IMR-90 (cell line): ENCODE data around the gene ACAA2. TPM values are rescaled to one million over a fixed set of nuclear protein-coding genes. Genes with fewer than 3 reads are reported as not detected.

Source experiments
- ATAC-seq: fragments of 200-7000 bp; cut with Tn5 transposase; 2 replicates; pipeline ENCODE4 v1.9.1; 2020; ENCODE audit warnings: low read depth, mild to moderate bottlenecking, moderate library complexity
- BruUV-seq: library from RNA; stranded (reverse); fragments of 400-500 nt; replicated peaks from 2 replicates; lab custom pipeline; 2021; lab: Mats Ljungman, UMichigan
- CTCF ChIA-PET: fragments of 300-600 bp; formaldehyde crosslinking; extraction: SDS; loops from one replicate; lab custom pipeline; 2021; ENCODE audit warnings: antibody characterized with exemption; lab: Yijun Ruan, JAX
- POLR2A ChIA-PET: fragments of 300-600 bp; sonication (Branson Sonifier 250); formaldehyde crosslinking; loops from one replicate; lab custom pipeline; 2022; ENCODE audit warnings: antibody characterized with exemption; ENCODE audit not compliant: unreplicated experiment; lab: Charles Lee
- DNase-seq: peaks from one replicate; pipeline ENCODE4 v3.0.0; 2013
- H2AFZ ChIP-seq: replicated peaks from 2 replicates; pipeline ENCODE3; 2013; ENCODE audit warnings: low read length, mild to moderate bottlenecking; ENCODE audit not compliant: poor library complexity
- H2AK5ac ChIP-seq: 2 replicates; pipeline ENCODE4 v1.6.1; 2013; ENCODE audit warnings: low read depth, low read length, inconsistent platforms
- H2AK9ac ChIP-seq: replicated peaks from 2 replicates; pipeline ENCODE3; 2013; ENCODE audit warnings: mild to moderate bottlenecking, low read depth, low read length, moderate library complexity; ENCODE audit not compliant: poor library complexity
- H2BK120ac ChIP-seq: 2 replicates; pipeline ENCODE4 v1.6.1; 2013; ENCODE audit warnings: low read depth, low read length, inconsistent platforms
- H2BK15ac ChIP-seq: 3 replicates; pipeline ENCODE4 v1.6.1; 2013; ENCODE audit warnings: low read depth, low read length, inconsistent platforms
- H2BK20ac ChIP-seq: 2 replicates; pipeline ENCODE4 v1.6.1; 2013; ENCODE audit warnings: low read depth, mild to moderate bottlenecking, inconsistent platforms, low read length, moderate library complexity
- H2BK5ac ChIP-seq: 2 replicates; pipeline ENCODE4 v1.6.1; 2013; ENCODE audit warnings: mild to moderate bottlenecking, low read depth, low read length, inconsistent platforms; ENCODE audit not compliant: poor library complexity, severe bottlenecking
- H3K14ac ChIP-seq: replicated peaks from 2 replicates; pipeline ENCODE4 v1.6.1; 2013; ENCODE audit warnings: low read depth, low read length, inconsistent platforms
- H3K18ac ChIP-seq: 2 replicates; pipeline ENCODE4 v1.6.1; 2013; ENCODE audit warnings: low read depth, low read length, control low read depth
- H3K23ac ChIP-seq: 2 replicates; pipeline ENCODE4 v1.6.1; 2013; ENCODE audit warnings: low read depth, low read length, inconsistent platforms
- H3K27ac ChIP-seq: 2 replicates; pipeline ENCODE4 v1.5.1; 2013; ENCODE audit warnings: mild to moderate bottlenecking, control low read depth, low read length; ENCODE audit not compliant: insufficient read depth
- H3K27me3 ChIP-seq: 2 replicates; pipeline ENCODE4 v1.6.1; 2013; ENCODE audit warnings: low read length; ENCODE audit not compliant: control insufficient read depth, insufficient read depth
- H3K36me3 ChIP-seq: 2 replicates; pipeline ENCODE4 v1.6.1; 2013; ENCODE audit warnings: low read length, mixed read lengths; ENCODE audit not compliant: control insufficient read depth, insufficient read depth
- H3K4ac ChIP-seq: 2 replicates; pipeline ENCODE4 v1.6.1; 2013; ENCODE audit warnings: low read depth, low read length, inconsistent platforms
- H3K4me1 ChIP-seq: 2 replicates; pipeline ENCODE4 v1.6.1; 2013; ENCODE audit warnings: low read length, mixed read lengths; ENCODE audit not compliant: control insufficient read depth, insufficient read depth
- H3K4me2 ChIP-seq: 2 replicates; pipeline ENCODE4 v1.6.1; 2013; ENCODE audit warnings: low read depth, mild to moderate bottlenecking, control low read depth, low read length, moderate library complexity
- H3K4me3 ChIP-seq: 2 replicates; pipeline ENCODE4 v1.5.1; 2013; ENCODE audit warnings: low read depth, mild to moderate bottlenecking, control low read depth, low read length, moderate library complexity; ENCODE audit not compliant: insufficient read depth
- H3K56ac ChIP-seq: 2 replicates; pipeline ENCODE4 v1.6.1; 2013; ENCODE audit warnings: low read length, inconsistent platforms; ENCODE audit not compliant: insufficient read depth; ENCODE audit errors: extremely low read depth
- H3K79me1 ChIP-seq, 2 experiments: 2 replicates each; pipeline ENCODE4 v1.6.1; 2013; ENCODE audit warnings: low read length in 2 of 2, inconsistent platforms in 1 of 2, low read depth in 1 of 2
- H3K9ac ChIP-seq: 2 replicates; pipeline ENCODE4 v1.6.1; 2013; ENCODE audit warnings: low read depth, low read length, control low read depth
- H3K9me1 ChIP-seq: 2 replicates; pipeline ENCODE4 v1.6.1; 2013; ENCODE audit warnings: low read length, inconsistent platforms; ENCODE audit not compliant: insufficient read depth
- H3K9me3 ChIP-seq: 2 replicates; pipeline ENCODE4 v1.6.1; 2013; ENCODE audit warnings: low read length; ENCODE audit not compliant: control insufficient read depth, insufficient read depth
- H4K20me1 ChIP-seq: 2 replicates; pipeline ENCODE4 v1.6.1; 2013; ENCODE audit warnings: low read length, inconsistent platforms; ENCODE audit not compliant: insufficient read depth
- H4K5ac ChIP-seq: 2 replicates; pipeline ENCODE4 v1.6.1; 2013; ENCODE audit warnings: mild to moderate bottlenecking, low read depth, low read length, control low read depth
- H4K8ac ChIP-seq, 2 experiments: 2 replicates each; pipeline ENCODE4 v1.6.1; 2013; ENCODE audit warnings: low read depth in 2 of 2, low read length in 2 of 2, control low read depth in 1 of 2, inconsistent platforms in 1 of 2
- H4K91ac ChIP-seq: 2 replicates; pipeline ENCODE4 v1.6.1; 2013; ENCODE audit warnings: low read depth, low read length, inconsistent platforms; ENCODE audit not compliant: insufficient read depth
- CHD1 ChIP-seq: IDR thresholded peaks from 2 replicates; pipeline ENCODE4 v1.6.1; 2012; ENCODE audit warnings: low read depth, low read length, improper control_type of control experiment
- MAZ ChIP-seq: IDR thresholded peaks from 2 replicates; pipeline ENCODE4 v1.6.1; 2012; ENCODE audit warnings: low read depth, mild to moderate bottlenecking, low read length, improper control_type of control experiment, moderate library complexity, borderline replicate concordance
- NFE2L2 ChIP-seq: fragments of 150-350 bp; IDR thresholded peaks from 2 replicates; pipeline ENCODE4 v1.6.1; 2016; ENCODE audit warnings: low read depth, mild to moderate bottlenecking, low read length
- RCOR1 ChIP-seq: IDR thresholded peaks from 2 replicates; pipeline ENCODE4 v1.6.1; 2012; ENCODE audit warnings: mild to moderate bottlenecking, low read length, improper control_type of control experiment; ENCODE audit not compliant: insufficient replicate concordance
- RFX5 ChIP-seq: IDR thresholded peaks from 2 replicates; pipeline ENCODE4 v1.8.0; 2012; ENCODE audit warnings: low read depth, mild to moderate bottlenecking, low read length, moderate library complexity
- SMC3 ChIP-seq: fragments of 150-350 bp; IDR thresholded peaks from 2 replicates; pipeline ENCODE4 v1.6.1; 2016; ENCODE audit warnings: low read depth, mild to moderate bottlenecking, antibody characterized with exemption, low read length, moderate library complexity
- WGBS, 2 experiments: methylation state at CpG; one replicate each; pipeline versions ENCODE4 v1.1.5 to v1.1.7; 2013; ENCODE audit warnings: missing lambda C conversion rate in 2 of 2; ENCODE audit not compliant: insufficient read length in 1 of 2; ENCODE audit errors: extremely low coverage in 2 of 2; 5-methylcytosine and 5-hydroxymethylcytosine counted together
- dilution Hi-C: fragments of 300-500 bp; cut with HindIII; formaldehyde crosslinking; loops from one replicate; pipeline ENCODE4 v1.14.3; 2018; ENCODE audit warnings: low sequenced_read_pairs; ENCODE audit not compliant: unreplicated experiment
- in situ Hi-C: fragments of 300-500 bp; cut with MboI; formaldehyde crosslinking; loops from 3 replicates; pipeline ENCODE4 v1.14.3; 2019; ENCODE audit warnings: low sequenced_read_pairs, inconsistent platforms, mixed read lengths
- intact Hi-C: fragments of 100-400 bp; cut with micrococcal nuclease; formaldehyde crosslinking; loops from 2 replicates; pipeline ENCODE4 v1.10.0; 2022
- polyA plus RNA-seq, 3 experiments: library from polyadenylated mRNA; depleted of rRNA; stranded (reverse); fragments of >200 nt; gene quantifications; 2 replicates each; pipeline ENCODE4 v1.2.3, GENCODE V29; 2012; ENCODE audit warnings: low replicate concordance in 1 of 3
- total RNA-seq: library from RNA; depleted of rRNA; stranded (reverse); fragments of >200 nt; gene quantifications from 2 replicates; pipeline ENCODE4 v1.2.3, GENCODE V29; 2012

ACAA2 gene
- total and polyA plus RNA-seq, 2 of the 4 experiments (the other 2 are of a cell fraction) = 24.4 to 61.5 TPM

DNA sequence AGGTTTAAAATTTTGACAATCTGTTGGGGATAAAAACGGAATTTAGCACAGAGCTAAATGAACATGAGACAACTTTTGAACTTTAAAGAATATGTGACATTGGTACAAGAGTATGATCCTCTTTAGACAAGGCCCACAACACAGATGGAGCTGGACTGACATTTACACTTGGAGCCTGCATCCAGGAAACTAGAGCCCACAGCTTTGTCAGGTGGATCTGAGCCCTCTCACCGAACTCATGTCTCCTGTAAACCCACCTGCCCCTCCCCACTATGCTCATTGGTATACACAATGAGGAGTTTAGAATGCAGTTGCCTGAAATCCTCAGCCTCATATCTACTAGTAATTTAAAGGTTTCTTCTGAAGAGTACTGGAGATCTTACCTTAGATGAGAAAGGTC, 22.1 kb upstream of the ACAA2 start:
- H3K27ac ChIP-seq = peak overlapping the region; percentile 45; the same call in 1 of the 2 replicates
- 0 out of 2 replicates have a peak, but pooled peaks have one; percentile 12 for ATAC-seq
- peak overlapping the region in 1 of 2 experiments; percentile 7; a peak in 2 of 4 replicates for H4K8ac ChIP-seq
- H4K20me1 ChIP-seq = no peaks in the 10 kb centered on the region
- 0 out of 4 replicates have a peak, but pooled peaks cover 0 to 2% of the 10 kb centered on the region in 2 experiments for H3K79me1 ChIP-seq
- DNase-seq = no peak
- intact Hi-C loops = loop anchor here (2.0 kb wide), 1 partner anchor 23 kb away; the partner anchor contains the start of gene ACAA2
- H2BK20ac ChIP-seq = peak overlapping the region; percentile 54
- H4K5ac ChIP-seq = no peak overlapping the region; the same call in 1 of the 2 replicates
- H2AK9ac ChIP-seq = no peak overlapping the region
- in situ Hi-C loops = no loop called here
- peak overlapping the region; percentile 43 for H2BK5ac ChIP-seq
- POLR2A ChIA-PET = no interaction called here
- CTCF ChIA-PET = interaction anchor here (1.0 kb wide), 1 partner anchor 13 kb away, joined by 3 read pairs; no protein-coding TSS in a partner anchor
- H3K4ac ChIP-seq = peak overlapping the region; percentile 39
- no peak overlapping the region for H3K56ac ChIP-seq
- peaks cover 8% of the 10 kb centered on the region; the same call in 1 of the 2 replicates for H3K4me1 ChIP-seq
- dilution Hi-C loops = no loop called here
- no peaks in the 10 kb centered on the region for H3K36me3 ChIP-seq
- peak overlapping the region; percentile 4; the same call in 1 of the 2 replicates for H3K14ac ChIP-seq
- no CpG with 5 or more reads among the region's 2 CpGs for WGBS, 2 experiments
- peaks cover 2% of the 10 kb centered on the region; the same call in 1 of the 2 replicates for H3K9me3 ChIP-seq
- no peaks in the 10 kb centered on the region for H3K27me3 ChIP-seq
- peaks cover 10% of the 10 kb centered on the region; the same call in 1 of the 2 replicates for H3K9me1 ChIP-seq
- peak overlapping the region; percentile 65 for H2AK5ac ChIP-seq
- no peak for TF ChIP-seq NFE2L2
- TF ChIP-seq RFX5 = no peak
- no peak for TF ChIP-seq MAZ
- TF ChIP-seq SMC3 = no peak
- TF ChIP-seq RCOR1 = no peak
- no peak for TF ChIP-seq CHD1
- no peak overlapping the region for H2AFZ ChIP-seq
- BruUV-seq = no TSS peak
- H3K4me3 ChIP-seq = no peak overlapping the region
- peak overlapping the region; percentile 73 for H2BK120ac ChIP-seq
- H3K4me2 ChIP-seq = no peak overlapping the region
- H2BK15ac ChIP-seq = peak overlapping the region; percentile 24; the same call in 1 of the 3 replicates
- H3K9ac ChIP-seq = no peak overlapping the region
- H3K23ac ChIP-seq = peak overlapping the region; percentile 21; the same call in 1 of the 2 replicates
- peak overlapping the region; percentile 50; the same call in 1 of the 2 replicates for H4K91ac ChIP-seq
- peak overlapping the region; percentile 64; the same call in 1 of the 2 replicates for H3K18ac ChIP-seq
